Activated naive CD8-positive, alpha-beta T cell treated with anti-CD3 and anti-CD28 coated beads for 36 hours (primary cell): ENCODE results near the gene STAT1. TPM values are rescaled to one million over a fixed set of nuclear protein-coding genes. Genes with fewer than 3 reads are reported as not detected.

Experiments
- DNase-seq: peaks from one replicate; pipeline ENCODE4 v3.0.0; 2021
- H3K27ac Mint-ChIP-seq: one replicate; pipeline ENCODE4 v1.8.0; 2022; ENCODE audit warnings: mild to moderate bottlenecking, moderate library complexity, mixed read lengths
- H3K27me3 Mint-ChIP-seq: one replicate; pipeline ENCODE4 v1.8.0; 2022; ENCODE audit warnings: mild to moderate bottlenecking, mixed read lengths
- H3K36me3 Mint-ChIP-seq: one replicate; pipeline ENCODE4 v1.8.0; 2021; ENCODE audit warnings: mild to moderate bottlenecking, mixed read lengths
- H3K4me1 Mint-ChIP-seq: one replicate; pipeline ENCODE4 v1.8.0; 2021; ENCODE audit warnings: mixed read lengths
- H3K4me3 Mint-ChIP-seq: one replicate; pipeline ENCODE4 v1.8.0; 2022; ENCODE audit warnings: mild to moderate bottlenecking, moderate library complexity, mixed read lengths
- H3K9me3 Mint-ChIP-seq: one replicate; pipeline ENCODE4 v1.8.0; 2022; ENCODE audit warnings: mixed read lengths
- total RNA-seq, 2 experiments: library from RNA; stranded (reverse); gene quantifications; one replicate each; pipeline ENCODE4 v1.2.3, GENCODE V29; 2021

STAT1 gene
- total RNA-seq, 2 experiments from 2014 or later, result 383 to 389 TPM

DNA sequence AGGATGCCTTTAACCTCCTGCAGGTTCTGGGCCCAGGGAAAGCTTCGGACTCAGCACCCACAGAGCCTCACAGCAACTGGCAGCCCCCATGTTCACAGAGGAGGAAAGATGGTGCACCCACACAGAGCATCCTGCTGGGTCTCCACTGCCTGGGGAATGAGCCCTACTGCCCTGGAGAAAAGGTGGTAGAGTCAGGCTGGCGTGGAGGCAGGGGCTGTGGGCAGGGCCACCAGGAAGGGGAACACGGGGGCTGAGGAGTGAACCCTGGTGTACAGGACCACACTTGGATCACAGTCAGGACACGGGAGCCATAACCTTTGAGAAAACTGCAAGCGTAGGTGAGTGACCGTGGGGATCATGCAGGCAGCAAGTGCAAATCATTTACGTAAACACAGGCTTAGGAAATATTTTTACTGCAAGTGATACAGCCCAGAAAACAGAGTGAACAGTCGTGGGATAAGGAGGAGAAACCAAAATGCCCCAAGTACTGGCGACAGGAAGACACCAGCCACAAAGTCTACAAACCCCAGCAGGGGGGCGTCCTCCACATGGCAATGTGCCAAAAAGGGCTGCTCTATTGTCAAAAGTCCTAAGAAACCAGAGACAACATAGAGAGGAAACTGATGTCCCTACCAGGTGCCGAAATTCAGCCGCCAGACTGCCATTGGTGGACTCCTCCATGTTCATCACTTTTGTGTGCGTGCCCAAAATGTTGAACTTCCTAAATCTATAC is 27.6 kb downstream of the STAT1 start:
- no peak overlapping the region for H3K4me3 Mint-ChIP-seq
- no peaks in the 10 kb centered on the region for H3K27me3 Mint-ChIP-seq
- peak overlapping the region; percentile 71 for H3K27ac Mint-ChIP-seq
- H3K4me1 Mint-ChIP-seq, result peaks cover 55% of the 10 kb centered on the region
- H3K36me3 Mint-ChIP-seq, result peaks cover 84% of the 10 kb centered on the region
- DNase-seq, result no peak
- no peaks in the 10 kb centered on the region for H3K9me3 Mint-ChIP-seq

- Mint-ChIP-seq H3K27me3 (no peaks in the 10 kb centered on the region), H3K4me3 (no peak overlapping the region), H3K27ac (peak overlapping the region; percentile 30), H3K4me1 (peaks cover 63% of the 10 kb centered on the region), H3K36me3 (peaks cover 88% of the 10 kb centered on the region), H3K9me3 (no peaks in the 10 kb centered on the region)
- no peak for DNase-seq
Measured at GRCh38 chr2:190984595-190984994, 29.4 kb downstream of the STAT1 start.

- Mint-ChIP-seq H3K27ac (peak overlapping the region; percentile 68), H3K27me3 (no peaks in the 10 kb centered on the region), H3K4me3 (no peak overlapping the region), H3K9me3 (no peaks in the 10 kb centered on the region), H3K36me3 (peaks cover 89% of the 10 kb centered on the region), H3K4me1 (peaks cover 75% of the 10 kb centered on the region)
- DNase-seq, result no peak
Measured at GRCh38 chr2:190982262-190983034, 31.5 kb downstream of the STAT1 start.

DNA sequence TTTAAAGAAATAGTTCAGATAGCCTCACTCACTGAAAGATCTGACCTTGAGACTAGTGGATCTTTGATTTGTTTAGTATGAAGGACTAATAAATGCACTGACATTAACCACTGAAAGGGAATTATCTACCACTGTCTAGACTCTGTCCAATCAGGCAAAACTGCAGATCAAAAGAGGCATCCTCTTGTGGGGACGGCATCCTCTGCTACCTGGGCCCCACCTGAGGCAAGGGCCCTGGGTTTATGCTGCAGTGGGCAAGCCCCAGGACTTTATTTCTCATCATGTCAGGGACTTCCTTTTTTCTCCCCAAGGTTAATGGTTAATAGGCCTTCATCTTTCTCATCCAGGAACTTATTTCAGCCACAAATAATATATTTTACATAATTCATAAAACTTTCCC is 32.2 kb downstream of the STAT1 start:
- Mint-ChIP-seq H3K9me3 (no peaks in the 10 kb centered on the region), H3K27ac (peak overlapping the region; percentile 68), H3K4me1 (peaks cover 75% of the 10 kb centered on the region), H3K27me3 (no peaks in the 10 kb centered on the region), H3K4me3 (no peak overlapping the region), H3K36me3 (peaks cover 87% of the 10 kb centered on the region)
- DNase-seq, result no peak

DNA sequence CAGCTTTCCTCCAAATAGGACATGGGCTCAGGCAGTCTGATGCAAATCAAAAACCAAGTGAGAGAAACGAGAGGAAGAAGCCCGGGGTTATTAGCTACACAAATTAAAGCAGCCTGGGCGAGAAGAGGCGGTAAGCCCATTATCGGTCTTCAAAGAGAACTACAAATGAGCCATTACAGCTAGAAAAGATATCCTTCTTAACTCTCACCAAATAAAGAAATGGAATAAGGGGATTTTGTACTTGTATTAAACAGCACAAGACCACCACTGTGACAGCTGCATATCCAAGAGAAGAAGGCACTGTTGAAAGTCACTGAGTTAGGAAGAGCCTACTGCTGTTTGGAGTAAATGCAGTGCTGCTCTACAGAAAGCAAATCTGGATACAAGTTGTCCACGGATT is 32.6 kb downstream of the STAT1 start:
- no peak for DNase-seq
- H3K27ac Mint-ChIP-seq, result peak overlapping the region; percentile 79
- H3K9me3 Mint-ChIP-seq, result no peaks in the 10 kb centered on the region
- peaks cover 89% of the 10 kb centered on the region for H3K36me3 Mint-ChIP-seq
- no peaks in the 10 kb centered on the region for H3K27me3 Mint-ChIP-seq
- peaks cover 77% of the 10 kb centered on the region for H3K4me1 Mint-ChIP-seq
- H3K4me3 Mint-ChIP-seq, result no peak overlapping the region

GRCh38 chr2:190980630-190981209 is 33.3 kb downstream of the STAT1 start:
- Mint-ChIP-seq H3K27ac (peak overlapping the region; percentile 79), H3K4me3 (no peak overlapping the region), H3K9me3 (no peaks in the 10 kb centered on the region)

DNA sequence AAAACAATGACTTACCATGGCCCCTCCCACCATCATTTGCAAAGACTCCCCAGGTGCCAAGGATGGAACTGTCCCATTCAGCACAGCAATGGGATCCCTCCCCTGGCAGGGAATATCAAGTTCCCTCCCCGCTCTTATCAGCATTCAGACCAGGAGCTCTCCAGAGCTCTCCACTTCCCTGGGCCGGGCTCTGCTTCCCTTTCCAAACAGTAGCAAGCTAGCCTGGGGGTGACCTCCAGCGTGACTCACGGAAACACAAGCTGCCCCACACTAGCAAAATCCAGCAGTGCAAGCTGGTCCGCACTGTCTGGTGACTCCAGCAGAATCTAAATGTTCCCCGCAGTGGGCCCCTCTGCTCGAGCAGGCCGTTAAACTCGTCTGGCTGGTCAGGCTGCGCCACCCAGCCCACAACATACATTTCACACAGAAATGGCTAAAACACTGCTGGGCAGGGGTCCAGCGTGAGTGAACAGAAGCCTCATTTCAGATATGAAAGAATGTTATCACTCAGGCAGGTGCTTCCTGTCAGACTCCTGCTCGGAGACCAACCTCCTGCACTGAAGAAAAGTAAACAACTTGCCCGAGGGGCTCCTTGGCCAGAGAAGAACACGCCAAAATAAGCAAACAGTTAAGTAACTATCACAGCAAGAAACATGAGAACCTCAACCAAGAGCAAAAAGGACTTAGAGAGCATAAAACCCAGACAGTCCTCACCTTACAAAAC is 33.9 kb downstream of the STAT1 start:
- H3K4me1 Mint-ChIP-seq, result peaks cover 67% of the 10 kb centered on the region
- H3K27ac Mint-ChIP-seq, result peak overlapping the region; percentile 79
- H3K9me3 Mint-ChIP-seq, result no peaks in the 10 kb centered on the region
- no peak overlapping the region for H3K4me3 Mint-ChIP-seq
- H3K36me3 Mint-ChIP-seq, result peaks cover 88% of the 10 kb centered on the region
- no peak for DNase-seq
- no peaks in the 10 kb centered on the region for H3K27me3 Mint-ChIP-seq

More at GRCh38 chr2:190980630-190981209, 33.3 kb downstream of the STAT1 start:
- Mint-ChIP-seq H3K4me1 (peaks cover 72% of the 10 kb centered on the region), H3K36me3 (peaks cover 87% of the 10 kb centered on the region), H3K27me3 (no peaks in the 10 kb centered on the region)
- no peak for DNase-seq

DNA sequence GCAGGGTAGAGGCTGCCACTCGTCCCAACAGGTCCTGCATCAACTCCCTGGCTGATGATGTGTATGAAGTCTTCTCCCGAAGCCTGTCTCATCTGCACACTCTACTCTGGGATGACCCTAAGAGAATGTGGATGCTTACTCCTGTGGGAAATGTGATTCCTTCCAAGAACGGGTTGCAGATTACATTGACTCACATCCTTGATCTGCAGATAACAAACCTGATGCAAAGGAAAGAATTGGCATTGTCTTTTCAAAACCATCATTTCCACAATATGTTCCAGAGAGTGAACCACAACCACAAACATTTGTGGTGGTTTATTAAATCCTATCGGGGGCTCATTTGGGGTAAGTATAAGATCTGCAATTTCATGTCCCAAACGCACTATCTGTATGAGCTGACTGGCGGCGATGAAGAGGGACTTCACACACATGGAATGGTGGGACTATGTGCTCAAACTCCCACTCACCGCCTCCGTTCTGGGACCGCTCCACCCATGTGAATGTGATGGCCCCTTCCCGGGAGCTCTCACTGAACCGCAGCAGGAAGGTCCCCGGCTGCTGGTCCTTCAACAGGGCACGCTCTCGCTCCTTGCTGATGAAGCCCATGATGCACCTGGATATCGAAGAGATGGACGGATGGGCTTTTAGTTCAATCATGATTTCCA is 35.5 kb downstream of the STAT1 start:
- H3K36me3 Mint-ChIP-seq, result peaks cover 87% of the 10 kb centered on the region
- no peak overlapping the region for H3K4me3 Mint-ChIP-seq
- no peak for DNase-seq
- no peaks in the 10 kb centered on the region for H3K27me3 Mint-ChIP-seq
- H3K4me1 Mint-ChIP-seq, result peaks cover 62% of the 10 kb centered on the region
- H3K9me3 Mint-ChIP-seq, result no peaks in the 10 kb centered on the region
- H3K27ac Mint-ChIP-seq, result peak overlapping the region; percentile 61

GRCh38 chr2:190977505-190977904 is 36.5 kb downstream of the STAT1 start:
- peak overlapping the region; percentile 38 for H3K4me3 Mint-ChIP-seq
- H3K27ac Mint-ChIP-seq, result peak overlapping the region; percentile 61
- H3K4me1 Mint-ChIP-seq, result peaks cover 54% of the 10 kb centered on the region
- no peak for DNase-seq
- H3K9me3 Mint-ChIP-seq, result no peaks in the 10 kb centered on the region
- no peaks in the 10 kb centered on the region for H3K27me3 Mint-ChIP-seq
- peaks cover 83% of the 10 kb centered on the region for H3K36me3 Mint-ChIP-seq

DNA sequence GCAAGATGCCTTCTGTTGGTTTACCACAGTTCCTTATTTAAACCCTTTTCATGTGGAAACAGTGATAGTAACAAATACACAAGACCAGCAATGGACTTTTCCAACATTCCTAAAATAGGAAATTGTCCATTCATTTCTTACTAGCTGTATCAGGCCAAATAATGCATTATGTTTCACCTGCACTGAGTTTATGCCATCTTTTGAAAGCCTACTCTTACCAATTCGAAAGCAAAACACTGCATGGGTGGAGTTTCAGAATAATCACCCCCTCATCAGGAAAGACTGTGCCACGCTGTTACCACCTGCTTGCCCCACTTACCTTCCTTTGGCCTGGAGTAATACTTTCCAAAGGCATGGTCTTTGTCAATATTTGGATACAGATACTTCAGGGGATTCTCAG is 37.5 kb downstream of the STAT1 start:
- no peak for DNase-seq
- Mint-ChIP-seq H3K4me3 (no peak overlapping the region), H3K27me3 (no peaks in the 10 kb centered on the region), H3K36me3 (peaks cover 75% of the 10 kb centered on the region), H3K27ac (peak overlapping the region; percentile 75), H3K4me1 (peaks cover 45% of the 10 kb centered on the region), H3K9me3 (no peaks in the 10 kb centered on the region)

DNA sequence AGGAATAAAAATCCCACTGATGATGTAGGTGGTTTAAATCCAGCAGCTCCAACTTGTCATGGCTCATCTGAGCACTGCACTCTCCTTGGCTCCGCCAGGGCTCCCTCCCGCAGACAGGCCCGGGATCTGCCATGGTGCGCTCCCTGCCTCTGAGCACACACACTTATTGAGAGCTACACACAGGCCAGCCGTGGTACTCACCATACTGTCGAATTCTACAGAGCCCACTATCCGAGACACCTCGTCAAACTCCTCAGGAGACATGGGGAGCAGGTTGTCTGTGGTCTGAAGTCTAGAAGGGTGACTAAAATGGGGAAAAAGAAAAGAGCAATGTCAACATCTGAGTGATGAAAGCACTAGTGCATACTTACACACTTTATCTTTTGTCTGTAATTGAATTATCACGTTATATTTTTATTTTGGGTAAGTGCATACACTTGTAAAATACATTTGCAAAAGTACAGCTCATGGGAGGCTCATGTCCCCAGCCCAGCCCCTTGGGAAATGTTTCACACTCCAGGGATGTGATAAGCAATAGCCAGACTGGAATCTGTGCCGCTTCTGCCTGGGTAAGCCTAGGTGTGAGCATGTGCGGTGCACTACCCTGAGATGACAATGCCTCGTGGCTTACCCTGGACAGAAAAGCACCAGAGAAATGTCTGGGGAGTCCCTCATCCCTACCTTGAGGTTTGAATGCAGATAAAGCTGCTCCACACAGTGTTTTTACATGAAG is 39.2 kb downstream of the STAT1 start:
- Mint-ChIP-seq H3K27ac (peak overlapping the region; percentile 61), H3K9me3 (no peaks in the 10 kb centered on the region), H3K4me3 (no peak overlapping the region), H3K27me3 (no peaks in the 10 kb centered on the region), H3K36me3 (peaks cover 74% of the 10 kb centered on the region), H3K4me1 (peaks cover 39% of the 10 kb centered on the region)
- DNase-seq, result no peak

GRCh38 chr2:190973726-190974628 is 40.0 kb downstream of the STAT1 start:
- no peak for DNase-seq
- peaks cover 74% of the 10 kb centered on the region for H3K36me3 Mint-ChIP-seq
- no peaks in the 10 kb centered on the region for H3K27me3 Mint-ChIP-seq
- H3K4me3 Mint-ChIP-seq, result no peak overlapping the region
- no peaks in the 10 kb centered on the region for H3K9me3 Mint-ChIP-seq
- H3K4me1 Mint-ChIP-seq, result peaks cover 41% of the 10 kb centered on the region
- peak overlapping the region; percentile 61 for H3K27ac Mint-ChIP-seq

GRCh38 chr2:190973262-190973661 is 40.7 kb downstream of the STAT1 start:
- Mint-ChIP-seq H3K27ac (peak overlapping the region; percentile 38), H3K4me1 (peaks cover 36% of the 10 kb centered on the region), H3K36me3 (peaks cover 70% of the 10 kb centered on the region), H3K9me3 (no peaks in the 10 kb centered on the region), H3K4me3 (no peak overlapping the region), H3K27me3 (no peaks in the 10 kb centered on the region)
- no peak for DNase-seq
